ENCODE measurements around the gene DOCK7.

DOCK7 gene

GRCh38 chr1:62423580-62424242, 264.5 kb downstream of the DOCK7 start:
- in situ Hi-C loops (cut with MboI; ENCODE audit: low sequenced_read_pairs) = no loop called here

DNA sequence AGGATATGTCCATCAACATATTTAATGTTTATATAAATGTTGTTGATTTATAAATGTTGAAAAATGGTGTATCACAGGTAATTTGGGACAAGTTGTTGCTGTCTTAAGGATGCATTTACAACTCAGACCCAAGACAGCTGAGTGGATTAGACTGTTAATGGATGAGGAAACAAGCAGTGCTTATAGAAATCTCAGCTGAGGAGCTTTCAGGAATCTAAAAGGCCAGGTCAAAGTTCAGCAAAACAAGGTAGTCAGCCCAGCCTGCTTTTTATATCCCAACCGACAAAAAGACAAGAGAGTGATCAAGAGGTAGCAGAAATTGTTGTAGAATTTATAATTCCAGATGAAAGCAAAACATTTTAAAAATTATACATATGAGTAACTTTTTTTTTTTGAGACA, 268.0 kb downstream of the DOCK7 start:
- in situ Hi-C loops (cut with MboI; ENCODE audit: low sequenced_read_pairs) = no loop called here

- in situ Hi-C loops (cut with MboI; ENCODE audit: low sequenced_read_pairs) = no loop called here
These were observed 270.7 kb downstream of the DOCK7 start for GRCh38 chr1:62417351-62417999.

- in situ Hi-C loops (cut with MboI; ENCODE audit: low sequenced_read_pairs) = no loop called here
These were observed 272.5 kb downstream of the DOCK7 start for GRCh38 chr1:62415687-62416086.

DNA sequence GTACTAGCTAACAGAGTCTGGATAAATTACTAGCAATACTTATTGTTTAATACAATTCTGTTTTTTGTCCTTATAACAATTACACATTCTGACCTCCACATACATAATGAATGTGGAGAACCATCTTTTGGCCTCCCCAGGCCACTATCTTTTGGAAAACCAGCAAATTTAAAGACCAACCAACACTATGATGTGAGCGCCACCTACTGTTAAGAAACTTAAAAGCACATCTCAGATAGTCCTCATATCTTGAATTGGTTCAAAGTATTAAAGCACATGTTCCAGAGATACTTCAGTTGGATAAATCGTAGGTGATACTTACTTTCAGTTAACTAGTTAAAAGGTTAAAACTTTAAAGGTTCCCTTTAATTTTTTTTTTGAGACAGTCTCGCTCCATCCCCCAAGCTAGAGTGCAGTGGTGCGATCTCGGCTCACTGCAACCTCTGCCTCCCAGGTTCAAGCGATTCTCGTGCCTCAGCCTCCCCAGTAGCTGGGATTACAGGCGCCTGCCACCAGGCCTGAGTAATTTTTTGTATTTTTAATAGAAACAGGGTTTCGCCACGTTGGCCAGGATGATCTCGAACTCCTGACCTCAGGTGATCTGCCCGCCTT, 280.7 kb downstream of the DOCK7 start:
- in situ Hi-C loops (cut with MboI; ENCODE audit: low sequenced_read_pairs) = loop anchor here (10.0 kb wide), 1 partner anchor 233 kb away; no protein-coding TSS in a partner anchor

DNA sequence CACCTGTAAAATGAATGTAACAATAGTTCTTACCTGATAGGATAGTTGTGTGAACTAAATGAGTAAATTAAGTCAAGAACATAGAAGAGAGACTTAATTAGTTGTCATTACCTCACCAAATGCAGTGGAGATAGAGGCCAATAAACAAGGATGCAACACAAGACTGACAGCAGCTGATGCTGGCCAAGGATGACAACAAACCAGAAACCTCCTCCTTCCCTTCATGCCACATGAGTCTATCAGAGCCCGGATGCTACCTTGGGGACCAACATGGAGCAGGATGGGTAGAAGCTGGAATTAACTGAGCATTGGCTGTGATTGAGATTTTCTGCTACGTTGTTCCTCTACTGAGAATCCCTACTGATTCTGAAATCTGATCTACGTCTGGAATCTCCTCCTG, 281.6 kb downstream of the DOCK7 start:
- in situ Hi-C loops (cut with MboI; ENCODE audit: low sequenced_read_pairs) = loop anchor here (10.0 kb wide), 1 partner anchor 232 kb away; no protein-coding TSS in a partner anchor

- in situ Hi-C loops (cut with MboI; ENCODE audit: low sequenced_read_pairs) = loop anchor here (10.0 kb wide), 1 partner anchor 230 kb away; no protein-coding TSS in a partner anchor
These were observed 282.9 kb downstream of the DOCK7 start for GRCh38 chr1:62405247-62405646.

Measured in HL-60/S4 (cell line).